Aorta (tissue), 5 donors: ENCODE measurements around the gene ATP4A. TPM values are rescaled to one million over a fixed set of nuclear protein-coding genes. Genes with fewer than 3 reads are reported as not detected.

Experiments used
- ATAC-seq: fragments of 200-7000 bp; cut with Tn5 transposase; one replicate; pipeline ENCODE4 v1.9.1; 2022; ENCODE audit warnings: moderate library complexity; ENCODE audit not compliant: low FRiP score
- DNase-seq, 2 donors: peaks; one replicate each; pipeline ENCODE4 v3.0.0-alpha.2; 2020
- H3K27ac ChIP-seq, 2 donors: one replicate each; pipeline ENCODE4 v1.5.1; 2013; ENCODE audit warnings: low read length in 2 of 2, mild to moderate bottlenecking in 2 of 2, moderate library complexity in 2 of 2, control low read depth in 1 of 2, inconsistent platforms in 1 of 2, low read depth in 1 of 2
- H3K27me3 ChIP-seq, 2 donors: one replicate each; pipeline ENCODE4 v1.6.1; 2013; ENCODE audit warnings: control low read depth in 1 of 2, low read length in 1 of 2, mild to moderate bottlenecking in 1 of 2, moderate library complexity in 1 of 2; ENCODE audit not compliant: insufficient read depth in 2 of 2, control insufficient read depth in 1 of 2
- H3K36me3 ChIP-seq, 2 donors: one replicate each; pipeline ENCODE4 v1.6.1; 2013; ENCODE audit warnings: control low read depth in 1 of 2, low read length in 1 of 2, mild to moderate bottlenecking in 1 of 2; ENCODE audit not compliant: insufficient read depth in 2 of 2, control insufficient read depth in 1 of 2
- H3K4me1 ChIP-seq, 2 donors: one replicate each; pipeline ENCODE4 v1.6.1; 2013; ENCODE audit warnings: low read length in 2 of 2, control low read depth in 1 of 2, mild to moderate bottlenecking in 1 of 2, moderate library complexity in 1 of 2; ENCODE audit not compliant: insufficient read depth in 2 of 2, control insufficient read depth in 1 of 2
- H3K4me3 ChIP-seq, 2 donors: one replicate each; pipeline ENCODE4 v1.5.1; 2013; ENCODE audit warnings: low read length in 2 of 2, control low read depth in 1 of 2, mild to moderate bottlenecking in 1 of 2
- H3K9me3 ChIP-seq: one replicate; pipeline ENCODE4 v1.6.1; 2013; ENCODE audit warnings: mild to moderate bottlenecking, low read length; ENCODE audit not compliant: control insufficient read depth
- WGBS, 2 donors: extraction: QIAGEN DNeasy Blood & Tissue Kit; methylation state at CpG; one replicate each; pipeline ENCODE4 v1.1.7; 2013; 5-methylcytosine and 5-hydroxymethylcytosine counted together
- intact Hi-C, 2 donors: fragments of 100-400 bp; cut with DNase I; formaldehyde crosslinking; loops; one replicate each; pipeline versions ENCODE4 v1.14.2 to v1.15.0; 2022
- polyA plus RNA-seq, 2 donors: library from polyadenylated mRNA; stranded (reverse); fragments of 200-250 nt; gene quantifications; one replicate each; pipeline ENCODE4 v1.2.3, GENCODE V29; 2013
- total RNA-seq, 2 donors: library from RNA; stranded (reverse); fragmentation: NEBNext Ultra II Directional; extraction: Animal tissue kit (Norgen Biotek cat#: 25700); gene quantifications; one replicate each; pipeline ENCODE4 v1.2.1, GENCODE V29; 2021
- donor health status: healthy with polysubstance abuse.
- donor health status: Bipolar disorder and iron deficiency.
- donor health status: DM: no; HTN: no; CAD: no.
- donor health status: DM: no; HTN: no; CAD: no.
- donor health status: DM: yes; HTN: yes; CAD: no.

The ATP4A gene
- total and polyA plus RNA-seq, 4 donors, result not detected

- no peaks in the 10 kb centered on the region for H3K27me3 ChIP-seq
Measured at GRCh38 chr19:35524181-35524837, 39.1 kb downstream of the ATP4A start.

GRCh38 chr19:35522745-35523327 lies 40.6 kb downstream of the ATP4A start:
- intact Hi-C loops, result no loop called here
- Histone ChIP-seq H3K9me3 (no peaks in the 10 kb centered on the region), H3K36me3 (no peaks in the 10 kb centered on the region), H3K27me3 (no peaks in the 10 kb centered on the region), H3K27ac (no peak overlapping the region), H3K4me3 (no peak overlapping the region), H3K4me1 (no peaks in the 10 kb centered on the region)
- 80 to 82% methylated on average over 12 of the region's 12 CpGs for WGBS, 2 donors
- no peak for ATAC-seq
- DNase-seq, result no peak

More at GRCh38 chr19:35524181-35524837, 39.1 kb downstream of the ATP4A start:
- Histone ChIP-seq H3K4me3 (no peak overlapping the region), H3K4me1 (no peaks in the 10 kb centered on the region), H3K27ac (no peak overlapping the region), H3K36me3 (no peaks in the 10 kb centered on the region), H3K9me3 (no peaks in the 10 kb centered on the region)
- intact Hi-C loops, result no loop called here
- DNase-seq, result no peak
- ATAC-seq, result no peak
- 13% methylated on average over 11 of the region's 11 CpGs for WGBS, 2 donors

- Histone ChIP-seq H3K4me1 (no peaks in the 10 kb centered on the region), H3K27ac (no peak overlapping the region), H3K9me3 (no peaks in the 10 kb centered on the region), H3K27me3 (no peaks in the 10 kb centered on the region), H3K36me3 (no peaks in the 10 kb centered on the region), H3K4me3 (no peak overlapping the region)
- intact Hi-C loops, result no loop called here
- 52 to 57% methylated on average over 16 of the region's 16 CpGs for WGBS, 2 donors
- no peak for ATAC-seq
- no peak for DNase-seq
Measured at GRCh38 chr19:35521124-35521743, 42.2 kb downstream of the ATP4A start.

- Histone ChIP-seq H3K4me1 (no peaks in the 10 kb centered on the region), H3K36me3 (no peaks in the 10 kb centered on the region), H3K27ac (no peak overlapping the region), H3K9me3 (no peaks in the 10 kb centered on the region), H3K27me3 (no peaks in the 10 kb centered on the region), H3K4me3 (no peak overlapping the region)
- intact Hi-C loops, result no loop called here
- WGBS, 2 donors, result 63 to 64% methylated on average over 7 of the region's 7 CpGs
- no peak for ATAC-seq
- DNase-seq, result no peak
Measured at GRCh38 chr19:35519291-35519690, 44.2 kb downstream of the ATP4A start.

- Histone ChIP-seq H3K36me3 (no peaks in the 10 kb centered on the region), H3K4me1 (no peaks in the 10 kb centered on the region), H3K27ac (no peak overlapping the region), H3K27me3 (no peaks in the 10 kb centered on the region), H3K9me3 (no peaks in the 10 kb centered on the region), H3K4me3 (no peak overlapping the region)
- intact Hi-C loops, result no loop called here
- DNase-seq (no peak), ATAC-seq (no peak)
- 17 to 22% methylated on average over 6 of the region's 6 CpGs for WGBS, 2 donors
Measured at GRCh38 chr19:35518313-35518712, 45.1 kb downstream of the ATP4A start.

- H3K27ac ChIP-seq, result no peak overlapping the region
- no peaks in the 10 kb centered on the region for H3K27me3 ChIP-seq
- H3K4me1 ChIP-seq, result no peaks in the 10 kb centered on the region
- no peaks in the 10 kb centered on the region for H3K36me3 ChIP-seq
- intact Hi-C loops, result no loop called here
- ATAC-seq (no peak), DNase-seq (no peak)
- no peak overlapping the region for H3K4me3 ChIP-seq
- 93 to 94% methylated on average over 2 of the region's 2 CpGs for WGBS, 2 donors
- no peaks in the 10 kb centered on the region for H3K9me3 ChIP-seq
Measured at GRCh38 chr19:35517342-35517741, 46.1 kb downstream of the ATP4A start.

GRCh38 chr19:35516310-35516709 lies 47.1 kb downstream of the ATP4A start:
- Histone ChIP-seq H3K9me3 (no peaks in the 10 kb centered on the region), H3K36me3 (no peaks in the 10 kb centered on the region), H3K27me3 (no peaks in the 10 kb centered on the region), H3K27ac (no peak overlapping the region), H3K4me3 (no peak overlapping the region), H3K4me1 (no peaks in the 10 kb centered on the region)
- intact Hi-C loops, result no loop called here
- DNase-seq, result no peak
- 87 to 88% methylated on average over 3 of the region's 3 CpGs for WGBS, 2 donors
- no peak for ATAC-seq

- Histone ChIP-seq H3K9me3 (no peaks in the 10 kb centered on the region), H3K4me1 (no peaks in the 10 kb centered on the region), H3K27ac (no peak overlapping the region), H3K4me3 (no peak overlapping the region), H3K36me3 (no peaks in the 10 kb centered on the region), H3K27me3 (no peaks in the 10 kb centered on the region)
- intact Hi-C loops, result no loop called here
- no peak for ATAC-seq
- DNase-seq, result no peak
- WGBS, 2 donors, result 12 to 16% methylated on average over 19 to 20 of the region's 20 CpGs
Measured at GRCh38 chr19:35514282-35514809, 49.1 kb downstream of the ATP4A start.
